Dendritic cell treated with granulocyte-macrophage colony-stimulating factor and Interleukin-4, amounts not matched to agents 40 ng/mL and 50 ng/mL, for 4 days (primary cell): ENCODE data around the gene MYL5.
"Not testable (repeated sequence)": the region's sequence is repeated elsewhere in the genome, so short reads cannot be mapped to it uniquely, and the experiment has no call there.

Source experiments
- H3K27ac Mint-ChIP-seq: one replicate; pipeline ENCODE4 v1.8.0; 2022; ENCODE audit warnings: mild to moderate bottlenecking, mixed read lengths
- H3K27me3 Mint-ChIP-seq: one replicate; pipeline ENCODE4 v1.8.0; 2022; ENCODE audit warnings: mild to moderate bottlenecking, mixed read lengths
- H3K36me3 Mint-ChIP-seq: one replicate; pipeline ENCODE4 v1.8.0; 2022; ENCODE audit warnings: low read depth, mixed read lengths
- H3K4me1 Mint-ChIP-seq: one replicate; pipeline ENCODE4 v1.8.0; 2022; ENCODE audit warnings: low read depth, mixed read lengths
- H3K4me3 Mint-ChIP-seq: one replicate; pipeline ENCODE4 v1.8.0; 2022; ENCODE audit warnings: mild to moderate bottlenecking, moderate library complexity, mixed read lengths
- H3K9me3 Mint-ChIP-seq: one replicate; pipeline ENCODE4 v1.8.0; 2022; ENCODE audit warnings: mixed read lengths
- intact Hi-C: fragments of 100-400 bp; cut with micrococcal nuclease; formaldehyde crosslinking; loops from one replicate; pipeline ENCODE4 v1.15.0; 2022

MYL5 gene

GRCh38 chr4:632926-633325, 41.4 kb upstream of the MYL5 start:
- Mint-ChIP-seq H3K36me3 (no peaks in the 10 kb centered on the region), H3K4me3 (no peak overlapping the region), H3K27me3 (peaks cover 10% of the 10 kb centered on the region)

GRCh38 chr4:633406-633805, 40.9 kb upstream of the MYL5 start:
- Mint-ChIP-seq H3K4me1 (no peaks in the 10 kb centered on the region), H3K36me3 (no peaks in the 10 kb centered on the region), H3K27ac (no peak overlapping the region), H3K27me3 (peaks cover 10% of the 10 kb centered on the region), H3K9me3 (peaks cover 29% of the 10 kb centered on the region), H3K4me3 (no peak overlapping the region)
- intact Hi-C loops = no loop called here

More at GRCh38 chr4:632926-633325, 41.4 kb upstream of the MYL5 start:
- Mint-ChIP-seq H3K27ac (no peak overlapping the region), H3K9me3 (peaks cover 29% of the 10 kb centered on the region), H3K4me1 (no peaks in the 10 kb centered on the region)
- intact Hi-C loops = no loop called here

- Mint-ChIP-seq H3K9me3 (peaks cover 29% of the 10 kb centered on the region), H3K4me1 (no peaks in the 10 kb centered on the region), H3K4me3 (no peak overlapping the region), H3K27me3 (peaks cover 12% of the 10 kb centered on the region), H3K27ac (no peak overlapping the region), H3K36me3 (no peaks in the 10 kb centered on the region)
- intact Hi-C loops = no loop called here
Measured at GRCh38 chr4:633976-634598, 40.3 kb upstream of the MYL5 start.

GRCh38 chr4:634599-634985, 39.8 kb upstream of the MYL5 start:
- intact Hi-C loops = no loop called here
- Mint-ChIP-seq H3K4me1 (no peaks in the 10 kb centered on the region), H3K27me3 (peaks cover 14% of the 10 kb centered on the region), H3K36me3 (no peaks in the 10 kb centered on the region), H3K4me3 (no peak overlapping the region), H3K27ac (no peak overlapping the region), H3K9me3 (peaks cover 29% of the 10 kb centered on the region)

- intact Hi-C loops, H3K4me1 Mint-ChIP-seq, H3K4me3 Mint-ChIP-seq, H3K36me3 Mint-ChIP-seq, H3K27ac Mint-ChIP-seq: not testable (repeated sequence)
- Mint-ChIP-seq H3K27me3 (peaks cover 13% of the 10 kb centered on the region), H3K9me3 (peaks cover 29% of the 10 kb centered on the region)
Measured at GRCh38 chr4:635066-635835, 39.1 kb upstream of the MYL5 start.

GRCh38 chr4:635851-636627, 38.3 kb upstream of the MYL5 start:
- Mint-ChIP-seq H3K4me1 (no peaks in the 10 kb centered on the region), H3K9me3 (peaks cover 34% of the 10 kb centered on the region), H3K4me3 (no peak overlapping the region), H3K27me3 (peaks cover 13% of the 10 kb centered on the region), H3K27ac (no peak overlapping the region), H3K36me3 (no peaks in the 10 kb centered on the region)
- intact Hi-C loops = no loop called here

GRCh38 chr4:636628-637159, 37.6 kb upstream of the MYL5 start:
- Mint-ChIP-seq H3K27ac (no peak overlapping the region), H3K36me3 (no peaks in the 10 kb centered on the region), H3K9me3 (peaks cover 27% of the 10 kb centered on the region), H3K27me3 (peaks cover 13% of the 10 kb centered on the region), H3K4me3 (no peak overlapping the region), H3K4me1 (no peaks in the 10 kb centered on the region)
- intact Hi-C loops = no loop called here

GRCh38 chr4:637536-638280, 36.6 kb upstream of the MYL5 start:
- Mint-ChIP-seq H3K4me1 (no peaks in the 10 kb centered on the region), H3K27ac (no peak overlapping the region), H3K4me3 (no peak overlapping the region), H3K27me3 (peaks cover 13% of the 10 kb centered on the region), H3K36me3 (no peaks in the 10 kb centered on the region), H3K9me3 (peaks cover 17% of the 10 kb centered on the region)
- intact Hi-C loops = no loop called here

GRCh38 chr4:642366-642765, 32.0 kb upstream of the MYL5 start:
- H3K27ac Mint-ChIP-seq, H3K36me3 Mint-ChIP-seq, H3K4me1 Mint-ChIP-seq, intact Hi-C loops, H3K4me3 Mint-ChIP-seq: not testable (repeated sequence)
- Mint-ChIP-seq H3K27me3 (peaks cover 32% of the 10 kb centered on the region), H3K9me3 (peaks cover 19% of the 10 kb centered on the region)

- no peaks in the 10 kb centered on the region for H3K4me1 Mint-ChIP-seq
- peak overlapping the region; percentile 0 for H3K27ac Mint-ChIP-seq
- intact Hi-C loops = no loop called here
- peaks cover 12% of the 10 kb centered on the region for H3K9me3 Mint-ChIP-seq
- peak overlapping the region; percentile 57 for H3K4me3 Mint-ChIP-seq
- peaks cover 46% of the 10 kb centered on the region for H3K27me3 Mint-ChIP-seq
- no peaks in the 10 kb centered on the region for H3K36me3 Mint-ChIP-seq
Measured at GRCh38 chr4:646460-646859, 27.9 kb upstream of the MYL5 start.

- H3K27ac Mint-ChIP-seq = no peak overlapping the region
- H3K9me3 Mint-ChIP-seq = peaks cover 12% of the 10 kb centered on the region
- H3K4me1 Mint-ChIP-seq = no peaks in the 10 kb centered on the region
- peaks cover 54% of the 10 kb centered on the region for H3K27me3 Mint-ChIP-seq
- H3K36me3 Mint-ChIP-seq = no peaks in the 10 kb centered on the region
- H3K4me3 Mint-ChIP-seq = no peak overlapping the region
- intact Hi-C loops = no loop called here
Measured at GRCh38 chr4:647481-647880, 26.9 kb upstream of the MYL5 start.

- no peak overlapping the region for H3K27ac Mint-ChIP-seq
- no peaks in the 10 kb centered on the region for H3K4me1 Mint-ChIP-seq
- H3K27me3 Mint-ChIP-seq = peaks cover 55% of the 10 kb centered on the region
- intact Hi-C loops = no loop called here
- H3K36me3 Mint-ChIP-seq = no peaks in the 10 kb centered on the region
- peaks cover 12% of the 10 kb centered on the region for H3K9me3 Mint-ChIP-seq
- no peak overlapping the region for H3K4me3 Mint-ChIP-seq
Measured at GRCh38 chr4:648579-649292, 25.6 kb upstream of the MYL5 start.

GRCh38 chr4:649293-649625, 25.1 kb upstream of the MYL5 start:
- no peak overlapping the region for H3K4me3 Mint-ChIP-seq
- intact Hi-C loops = no loop called here
- H3K9me3 Mint-ChIP-seq = peaks cover 12% of the 10 kb centered on the region
- no peak overlapping the region for H3K27ac Mint-ChIP-seq
- no peaks in the 10 kb centered on the region for H3K36me3 Mint-ChIP-seq
- peaks cover 53% of the 10 kb centered on the region for H3K27me3 Mint-ChIP-seq
- H3K4me1 Mint-ChIP-seq = no peaks in the 10 kb centered on the region
